Testis (tissue), 2 donors: Measurements from ENCODE around the gene MARCKS.

ENCODE experiments used
- POLR2A ChIP-seq: fragments of 450-650 bp; IDR thresholded peaks from one replicate; pipeline ENCODE4 v1.6.1; 2017; ENCODE audit warnings: antibody characterized with exemption, mild to moderate bottlenecking, moderate library complexity
- TF ChIP-seq, protein P1 (sequence below), 3 experiments: fragments of 450-650 bp in 2 of 3; fragments of 200-600 bp in 1 of 3; sonication (generic) in 1 of 3; IDR thresholded peaks; one replicate each; pipeline ENCODE4 v1.5.1; 2016 to 2019; ENCODE audit warnings: antibody characterized with exemption in 3 of 3, mild to moderate bottlenecking in 2 of 3, moderate library complexity in 1 of 3

DNA sequence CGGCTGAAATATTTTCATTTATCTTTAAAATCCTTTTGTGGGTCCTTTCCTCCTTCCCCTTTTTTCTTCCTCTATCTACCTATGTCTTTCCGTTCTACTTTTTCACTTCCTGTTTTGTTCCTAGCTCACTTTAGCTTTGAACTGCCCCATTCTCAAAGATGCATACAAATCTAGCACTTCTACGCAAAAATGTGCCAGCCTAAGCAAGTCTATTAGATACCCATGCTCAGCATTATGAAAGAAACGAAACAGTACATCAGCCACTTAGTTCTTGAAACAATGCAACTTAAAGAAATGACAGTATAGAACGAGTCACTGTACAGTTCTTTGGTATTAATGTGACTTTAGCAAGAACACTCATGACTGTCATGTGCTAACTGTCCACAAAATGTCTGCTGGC lies 47.3 kb upstream of the MARCKS start:
- TF ChIP-seq POLR2A: no peak
- TF ChIP-seq, protein P1, sequence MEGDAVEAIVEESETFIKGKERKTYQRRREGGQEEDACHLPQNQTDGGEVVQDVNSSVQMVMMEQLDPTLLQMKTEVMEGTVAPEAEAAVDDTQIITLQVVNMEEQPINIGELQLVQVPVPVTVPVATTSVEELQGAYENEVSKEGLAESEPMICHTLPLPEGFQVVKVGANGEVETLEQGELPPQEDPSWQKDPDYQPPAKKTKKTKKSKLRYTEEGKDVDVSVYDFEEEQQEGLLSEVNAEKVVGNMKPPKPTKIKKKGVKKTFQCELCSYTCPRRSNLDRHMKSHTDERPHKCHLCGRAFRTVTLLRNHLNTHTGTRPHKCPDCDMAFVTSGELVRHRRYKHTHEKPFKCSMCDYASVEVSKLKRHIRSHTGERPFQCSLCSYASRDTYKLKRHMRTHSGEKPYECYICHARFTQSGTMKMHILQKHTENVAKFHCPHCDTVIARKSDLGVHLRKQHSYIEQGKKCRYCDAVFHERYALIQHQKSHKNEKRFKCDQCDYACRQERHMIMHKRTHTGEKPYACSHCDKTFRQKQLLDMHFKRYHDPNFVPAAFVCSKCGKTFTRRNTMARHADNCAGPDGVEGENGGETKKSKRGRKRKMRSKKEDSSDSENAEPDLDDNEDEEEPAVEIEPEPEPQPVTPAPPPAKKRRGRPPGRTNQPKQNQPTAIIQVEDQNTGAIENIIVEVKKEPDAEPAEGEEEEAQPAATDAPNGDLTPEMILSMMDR (IDR thresholded peaks at IDR 0.05): no peak
